HepG2 (cell line): ENCODE results near the gene SPAG4. TPM values are rescaled to one million over a fixed set of nuclear protein-coding genes. Genes with fewer than 3 reads are reported as not detected.

ENCODE experiments used
- ATAC-seq: fragments of 200-7000 bp; cut with Tn5 transposase; 3 replicates; pipeline ENCODE4 v1.9.1; 2020; ENCODE audit warnings: mild to moderate bottlenecking, moderate library complexity
- BruUV-seq: library from RNA; stranded (reverse); fragments of 400-500 nt; replicated peaks from 2 replicates; lab custom pipeline; 2021; lab: Mats Ljungman, UMichigan
- CTCF ChIA-PET: fragments of 300-600 bp; formaldehyde crosslinking; extraction: SDS; loops from one replicate; lab custom pipeline; 2021; ENCODE audit warnings: low total read pairs, inconsistent platforms, low intra/inter-chr PET ratio; lab: Yijun Ruan, JAX
- POLR2A ChIA-PET: fragments of 350-600 bp; sonication (Branson Sonifier 250); formaldehyde crosslinking; loops from one replicate; lab custom pipeline; 2020; ENCODE audit warnings: antibody characterized with exemption, inconsistent platforms; lab: Yijun Ruan, JAX
- DNase-seq: peaks from one replicate; pipeline ENCODE4 v3.0.0-alpha.2; 2015; ENCODE audit warnings: low spot score
- FAIRE-seq: peaks from 3 replicates; lab custom pipeline; 2011; peaks lifted over from hg19 to GRCh38; lab: Jason Lieb, UNC
- H2AFZ ChIP-seq: one replicate; pipeline ENCODE4 v1.6.1; 2011; ENCODE audit warnings: low read length, inconsistent platforms
- H3K27ac ChIP-seq: fragments of 300-600 bp; 3 replicates; pipeline ENCODE4 v1.8.0; 2011; ENCODE audit warnings: mixed run types, mild to moderate bottlenecking, mixed read lengths, low read length, inconsistent platforms; ENCODE audit not compliant: insufficient read depth; ENCODE audit errors: extremely low read length
- H3K27me3 ChIP-seq, 2 experiments: fragments of 200-600 bp in 1 of 2; 2 replicates in 1 of 2; 3 replicates in 1 of 2; pipeline versions ENCODE4 v1.6.0 to v1.8.0; 2011; ENCODE audit warnings: low read length in 2 of 2, mild to moderate bottlenecking in 2 of 2, moderate library complexity in 2 of 2, inconsistent platforms in 1 of 2; ENCODE audit not compliant: insufficient read depth in 2 of 2, control insufficient read depth in 1 of 2
- H3K36me3 ChIP-seq, 2 experiments: fragments of 200-600 bp in 1 of 2; replicated peaks in 1 of 2; 2 replicates in 1 of 2; 3 replicates in 1 of 2; pipeline versions ENCODE4 v1.5.1 to v1.8.0; 2011; ENCODE audit warnings: low read length in 2 of 2, inconsistent platforms in 1 of 2; ENCODE audit not compliant: insufficient read depth in 2 of 2, control insufficient read depth in 1 of 2
- H3K4me1 ChIP-seq: 2 replicates; pipeline ENCODE4 v1.5.1; 2012; ENCODE audit warnings: low read length, inconsistent platforms; ENCODE audit not compliant: insufficient read depth
- H3K4me2 ChIP-seq: 2 replicates; pipeline ENCODE4 v1.6.0; 2011; ENCODE audit warnings: low read depth, low read length, inconsistent platforms
- H3K4me3 ChIP-seq, 3 experiments: fragments of 200-600 bp in 1 of 3; sonication (generic), shearing (Covaris generic) in 1 of 3; replicated peaks in 1 of 3; 2 replicates each; pipeline ENCODE4 v1.5.1; 2011 to 2016; ENCODE audit warnings: low read length in 3 of 3, inconsistent platforms in 2 of 3, low read depth in 2 of 3, mild to moderate bottlenecking in 2 of 3, control low read depth in 1 of 3, mixed read lengths in 1 of 3; ENCODE audit not compliant: insufficient read depth in 1 of 3
- H3K79me2 ChIP-seq: one replicate; pipeline ENCODE4 v1.6.1; 2011; ENCODE audit warnings: low read length, inconsistent platforms; ENCODE audit not compliant: insufficient read depth
- H3K9ac ChIP-seq: 2 replicates; pipeline ENCODE4 v1.6.0; 2011; ENCODE audit warnings: mild to moderate bottlenecking, low read depth, low read length, inconsistent platforms; ENCODE audit not compliant: insufficient read depth
- H3K9me3 ChIP-seq: 2 replicates; pipeline ENCODE4 v1.5.1; 2012; ENCODE audit warnings: mild to moderate bottlenecking, low read length
- H4K20me1 ChIP-seq: 2 replicates; pipeline ENCODE4 v1.6.0; 2011; ENCODE audit warnings: inconsistent platforms, mild to moderate bottlenecking, low read length, moderate library complexity; ENCODE audit not compliant: insufficient read depth
- KLF6 ChIP-seq: IDR thresholded peaks from 2 replicates; pipeline ENCODE4 v1.8.0; 2016; ENCODE audit warnings: missing biosample characterization, missing genetic modification reagents
- PPARG ChIP-seq: conservative IDR thresholded peaks from 2 replicates; pipeline ENCODE4 v1.6.1; 2016; ENCODE audit warnings: missing biosample characterization, missing genetic modification reagents
- RBM22 ChIP-seq: fragments of 200-400 bp; formaldehyde crosslinking; optimal IDR thresholded peaks from 2 replicates; pipeline ENCODE3; 2017; ENCODE audit warnings: mild to moderate bottlenecking, low read length, moderate library complexity
- SUZ12 ChIP-seq: fragments of 150-350 bp; IDR thresholded peaks from 2 replicates; pipeline ENCODE4 v1.6.1; 2014; ENCODE audit warnings: low read depth, low read length
- ZBED4 ChIP-seq: sonication (generic); formaldehyde crosslinking; IDR thresholded peaks from 2 replicates; pipeline ENCODE4 v1.4.0; 2020; ENCODE audit warnings: missing genetic modification reagents, borderline replicate concordance
- ZBTB38 ChIP-seq: sonication (generic); formaldehyde crosslinking; IDR thresholded peaks from 2 replicates; pipeline ENCODE4 v1.5.1; 2020; ENCODE audit warnings: mild to moderate bottlenecking, missing genetic modification reagents
- ZC3H4 ChIP-seq: sonication (generic); formaldehyde crosslinking; IDR thresholded peaks from 2 replicates; pipeline ENCODE4 v1.4.0; 2020; ENCODE audit warnings: missing genetic modification reagents, borderline replicate concordance
- ZFP36 ChIP-seq: fragments of 150-350 bp; IDR thresholded peaks from 2 replicates; pipeline ENCODE4 v1.6.1; 2018; ENCODE audit warnings: borderline replicate concordance, low read length, low read depth; ENCODE audit not compliant: partially characterized antibody
- ZNF513 ChIP-seq: sonication (generic); formaldehyde crosslinking; conservative IDR thresholded peaks from 2 replicates; pipeline ENCODE4 v1.5.0; 2020; ENCODE audit warnings: missing genetic modification reagents
- ZNF687 ChIP-seq: sonication (generic); formaldehyde crosslinking; IDR thresholded peaks from 2 replicates; pipeline ENCODE4 v1.5.1; 2020; ENCODE audit warnings: mild to moderate bottlenecking, missing genetic modification reagents, moderate library complexity
- ZZZ3 ChIP-seq: sonication (generic); formaldehyde crosslinking; IDR thresholded peaks from 2 replicates; pipeline ENCODE4 v1.4.0; 2020; ENCODE audit warnings: missing genetic modification reagents, mild to moderate bottlenecking, borderline replicate concordance
- WGBS: methylation state at CpG from one replicate; pipeline ENCODE4 v1.1.6; 2017; ENCODE audit warnings: low lambda C conversion rate; 5-methylcytosine and 5-hydroxymethylcytosine counted together
- in situ Hi-C: cut with HindIII; loops from 2 replicates; pipeline ENCODE4 v1.10.0; 2017; ENCODE audit warnings: low pct_unique_long_range_greater_than_20kb; ENCODE audit not compliant: extremely low pct_ligation_motif_present
- intact Hi-C: fragments of 100-400 bp; cut with micrococcal nuclease; formaldehyde crosslinking; loops from one replicate; pipeline ENCODE4 v1.10.0; 2022; ENCODE audit not compliant: unreplicated experiment
- polyA plus RNA-seq, 8 experiments: library from polyadenylated mRNA; depleted of rRNA in 3 of 8; stranded (reverse) in 7 of 8; unstranded in 1 of 8; fragments of >200 nt; fragmentation: Illumina TruSeq in 4 of 8; extraction: Trizol in 4 of 8; gene quantifications; 2 replicates each; pipeline versions ENCODE4 v1.2.1 to v1.2.3, GENCODE V29; 2011 to 2016; ENCODE audit warnings: low read depth in 4 of 8, missing spikeins in 1 of 8, mixed read lengths in 1 of 8; ENCODE audit not compliant: insufficient read depth in 1 of 8
- total RNA-seq, 5 experiments: library from RNA; depleted of rRNA; stranded (reverse); fragments of >200 nt; fragmentation: Illumina TruSeq; extraction: Trizol; gene quantifications; 2 replicates each; pipeline ENCODE4 v1.2.3, GENCODE V29; 2016; ENCODE audit warnings: low read depth in 1 of 5

Gene SPAG4
- total and polyA plus RNA-seq, 2 of the 13 experiments (the other 11 are each of a cell fraction or from before 2014, with no cell fraction given): 5.8 to 137 TPM

GRCh38 chr20:35653893-35654292 is 38.3 kb downstream of the SPAG4 start (continued):
- TF ChIP-seq PPARG (CRISPR knock-in tag): no peak

- DNase-seq (no peak), FAIRE-seq (no peak), ATAC-seq (no peak)
- Histone ChIP-seq H3K27ac (no peak overlapping the region), H3K79me2 (peaks cover 99% of the 10 kb centered on the region), H3K9me3 (no peaks in the 10 kb centered on the region), H3K4me1 (peaks cover 27% of the 10 kb centered on the region), H3K4me3 (no peak overlapping the region), H3K4me2 (no peak overlapping the region), H2AFZ (no peak overlapping the region), H3K9ac (no peak overlapping the region), H3K36me3 (peaks cover 26 to 59% of the 10 kb centered on the region in 2 experiments), H3K27me3 (no peaks in the 10 kb centered on the region), H4K20me1 (peaks cover 85% of the 10 kb centered on the region)
- BruUV-seq: no TSS peak
- POLR2A ChIA-PET: interaction anchor here (0.5 to 2.8 kb wide), 4 partner anchors 10 to 196 kb away, joined by 3 to 13 read pairs (median 6); partner anchors contain the start of genes CPNE1, RBM12 and RBM39
- in situ Hi-C loops (no loop called here), intact Hi-C loops (no loop called here)
- CTCF ChIA-PET: no interaction called here
- WGBS: 97% methylated on average over 9 of the region's 9 CpGs
- TF ChIP-seq SUZ12 (no peak), ZBED4 (CRISPR knock-in tag) (no peak), ZNF687 (CRISPR knock-in tag) (peak; percentile 24; the same call in 1 of the 2 replicates), ZFP36 (no peak), ZNF513 (CRISPR knock-in tag) (no peak), RBM22 (peak; percentile 3), ZBTB38 (CRISPR knock-in tag) (0 out of 2 replicates have a peak, but pooled peaks have one; percentile 8), ZC3H4 (CRISPR knock-in tag) (0 out of 2 replicates have a peak, but pooled peaks have one; percentile 70), KLF6 (no peak), ZZZ3 (CRISPR knock-in tag) (no peak)
Observed at GRCh38 chr20:35654415-35654814, 38.8 kb downstream of the SPAG4 start.
